Activated CD4-positive, alpha-beta memory T cell treated with anti-CD3 and anti-CD28 coated beads for 36 hours (primary cell): Measurements from ENCODE around the gene AP2M1. TPM values are rescaled to one million over a fixed set of nuclear protein-coding genes. Genes with fewer than 3 reads are reported as not detected.
A peak's percentile ranks its signal among the peaks of the same experiment; 100 is the strongest.
"Not testable (repeated sequence)": the region's sequence is repeated elsewhere in the genome, so short reads cannot be mapped to it uniquely, and the experiment has no call there.

Experiments used
- CTCF ChIA-PET: fragments of 350-600 bp; sonication (Branson Sonifier 250); formaldehyde crosslinking; loops from one replicate; lab custom pipeline; 2021; ENCODE audit warnings: antibody characterized with exemption, inconsistent platforms; lab: Charles Lee
- POLR2A ChIA-PET: fragments of 350-600 bp; sonication (Branson Sonifier 250); formaldehyde crosslinking; loops from one replicate; lab custom pipeline; 2021; ENCODE audit warnings: antibody characterized with exemption; lab: Charles Lee
- DNase-seq: peaks from one replicate; pipeline ENCODE4 v3.0.0-alpha.2; 2020
- H3K27ac Mint-ChIP-seq: one replicate; pipeline ENCODE4 v1.8.0; 2021; ENCODE audit warnings: mixed read lengths
- H3K27me3 Mint-ChIP-seq: one replicate; pipeline ENCODE4 v1.8.0; 2021; ENCODE audit warnings: mixed read lengths
- H3K36me3 Mint-ChIP-seq: one replicate; pipeline ENCODE4 v1.8.0; 2021; ENCODE audit warnings: mixed read lengths
- H3K4me1 Mint-ChIP-seq: one replicate; pipeline ENCODE4 v1.8.0; 2021; ENCODE audit warnings: low read depth, mixed read lengths
- H3K4me3 Mint-ChIP-seq: one replicate; pipeline ENCODE4 v1.8.0; 2021; ENCODE audit warnings: mild to moderate bottlenecking, mixed read lengths
- H3K9me3 Mint-ChIP-seq: one replicate; pipeline ENCODE4 v1.8.0; 2021; ENCODE audit warnings: mixed read lengths
- intact Hi-C: fragments of 100-400 bp; cut with micrococcal nuclease; formaldehyde crosslinking; loops from one replicate; pipeline ENCODE4 v1.15.1; 2023
- total RNA-seq, 2 experiments: library from RNA; stranded (reverse); gene quantifications; one replicate each; pipeline ENCODE4 v1.2.3, GENCODE V29; 2021

The AP2M1 gene
- total RNA-seq, 2 experiments from 2014 or later = 218 to 221 TPM

- Mint-ChIP-seq H3K4me3 (no peak overlapping the region), H3K27me3 (no peaks in the 10 kb centered on the region), H3K36me3 (peaks cover 31% of the 10 kb centered on the region), H3K4me1 (no peaks in the 10 kb centered on the region), H3K9me3 (no peaks in the 10 kb centered on the region), H3K27ac (peak overlapping the region; percentile 44)
- intact Hi-C loops = no loop called here
- peak; percentile 23 for DNase-seq
- CTCF ChIA-PET = no interaction called here
- POLR2A ChIA-PET = interaction anchor here (2.1 kb wide), 1 partner anchor 13 kb away, joined by 6 read pairs; the partner anchor contains the start of gene DVL3
Observed at GRCh38 chr3:184143327-184143726, 31.3 kb upstream of the AP2M1 start.

GRCh38 chr3:184144505-184144904 lies 30.1 kb upstream of the AP2M1 start:
- peaks cover 30% of the 10 kb centered on the region for H3K36me3 Mint-ChIP-seq
- CTCF ChIA-PET = interaction anchor here (0.6 to 1.0 kb wide), 5 partner anchors 35 to 275 kb away, joined by 3 to 4 read pairs (median 3); partner anchors contain the start of gene ABCF3
- no peak for DNase-seq
- no peak overlapping the region for H3K4me3 Mint-ChIP-seq
- no peaks in the 10 kb centered on the region for H3K27me3 Mint-ChIP-seq
- no peak overlapping the region for H3K27ac Mint-ChIP-seq
- no peaks in the 10 kb centered on the region for H3K9me3 Mint-ChIP-seq
- intact Hi-C loops = loop anchor here (2.0 kb wide), 1 partner anchor 104 kb away; the partner anchor contains the start of genes ALG3 and EEF1AKMT4
- H3K4me1 Mint-ChIP-seq = no peaks in the 10 kb centered on the region
- POLR2A ChIA-PET = interaction anchor here (2.1 kb wide), 1 partner anchor 11 kb away, joined by 6 read pairs; the partner anchor contains the start of gene DVL3

- no peaks in the 10 kb centered on the region for H3K9me3 Mint-ChIP-seq
- H3K4me3 Mint-ChIP-seq = no peak overlapping the region
- DNase-seq = peak; percentile 53
- H3K27me3 Mint-ChIP-seq = no peaks in the 10 kb centered on the region
- no peaks in the 10 kb centered on the region for H3K4me1 Mint-ChIP-seq
- no peak overlapping the region for H3K27ac Mint-ChIP-seq
- CTCF ChIA-PET = interaction anchor here (0.6 to 1.3 kb wide), 7 partner anchors 36 to 397 kb away, joined by 3 to 4 read pairs (median 3); partner anchors contain the start of gene ABCF3
- H3K36me3 Mint-ChIP-seq = peaks cover 27% of the 10 kb centered on the region
- POLR2A ChIA-PET = interaction anchor here (2.1 kb wide), 1 partner anchor 11 kb away, joined by 6 read pairs; the partner anchor contains the start of gene DVL3
- intact Hi-C loops = loop anchor here (2.0 kb wide), 1 partner anchor 104 kb away; the partner anchor contains the start of genes ALG3 and EEF1AKMT4
Observed at GRCh38 chr3:184145111-184145524, 29.5 kb upstream of the AP2M1 start.

DNA sequence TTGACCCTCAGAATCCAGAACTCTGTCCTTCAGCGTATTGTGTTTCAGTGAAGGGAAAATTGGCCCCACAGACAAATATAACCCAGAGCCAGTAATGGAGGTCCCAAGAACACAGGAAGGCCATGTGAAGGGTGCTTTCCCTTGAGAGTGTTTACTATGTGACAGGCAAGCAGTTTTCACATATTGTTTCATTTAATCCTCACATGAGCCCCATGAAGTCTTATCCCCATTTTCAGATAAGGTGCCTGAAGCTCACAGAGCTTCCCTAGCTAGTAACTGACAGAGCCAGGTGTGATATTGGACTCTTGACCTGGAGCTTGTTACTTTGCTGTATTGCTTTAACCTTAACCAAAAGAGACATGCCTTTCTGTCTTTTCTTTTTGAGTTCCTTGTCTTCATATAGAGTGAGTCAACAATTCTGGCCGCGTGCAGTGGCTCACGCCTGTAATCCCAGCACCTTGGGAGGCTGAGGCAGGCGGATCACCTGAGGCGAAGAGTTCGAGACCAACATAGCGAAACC lies 28.8 kb upstream of the AP2M1 start:
- H3K4me3 Mint-ChIP-seq = no peak overlapping the region
- H3K27me3 Mint-ChIP-seq = no peaks in the 10 kb centered on the region
- no peaks in the 10 kb centered on the region for H3K9me3 Mint-ChIP-seq
- H3K4me1 Mint-ChIP-seq = no peaks in the 10 kb centered on the region
- POLR2A ChIA-PET = interaction anchor here (0.6 kb wide), 1 partner anchor 147 kb away, joined by 3 read pairs; no protein-coding TSS in a partner anchor
- intact Hi-C loops = loop anchor here (2.0 kb wide), 1 partner anchor 103 kb away; the partner anchor contains the start of genes ALG3 and EEF1AKMT4
- no peak for DNase-seq
- H3K27ac Mint-ChIP-seq = no peak overlapping the region
- peaks cover 20% of the 10 kb centered on the region for H3K36me3 Mint-ChIP-seq
- CTCF ChIA-PET = interaction anchor here (0.7 to 1.3 kb wide), 3 partner anchors 96 to 397 kb away, joined by 3 to 4 read pairs (median 4); no protein-coding TSS in a partner anchor

DNA sequence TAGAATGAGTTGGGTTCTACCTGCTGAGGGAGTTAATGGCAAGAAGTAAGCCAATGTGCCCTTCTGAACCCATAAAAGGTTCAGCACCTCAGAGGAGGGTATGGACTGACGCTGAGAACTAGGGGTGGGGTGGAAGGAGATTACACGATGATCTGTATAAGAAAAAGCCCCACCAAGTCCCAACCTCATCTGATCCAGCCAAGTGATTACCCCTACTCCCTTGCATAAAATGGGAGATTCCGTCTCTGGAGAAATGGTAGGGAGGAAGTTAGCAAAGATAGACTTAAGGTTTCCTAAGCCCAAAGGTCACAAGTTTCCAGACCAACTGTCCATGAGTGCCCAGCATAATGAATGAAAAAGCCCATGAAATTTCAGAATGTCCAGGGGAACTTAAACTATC lies 26.6 kb upstream of the AP2M1 start:
- Mint-ChIP-seq H3K9me3 (no peaks in the 10 kb centered on the region), H3K4me1 (no peaks in the 10 kb centered on the region), H3K27ac (no peak overlapping the region), H3K4me3 (no peak overlapping the region), H3K36me3 (peaks cover 6% of the 10 kb centered on the region), H3K27me3 (no peaks in the 10 kb centered on the region)
- DNase-seq = no peak
- intact Hi-C loops = no loop called here
- ChIA-PET CTCF (interaction anchor here (1.3 kb wide), 1 partner anchor 79 kb away, joined by 3 read pairs; no protein-coding TSS in a partner anchor), POLR2A (no interaction called here)

DNA sequence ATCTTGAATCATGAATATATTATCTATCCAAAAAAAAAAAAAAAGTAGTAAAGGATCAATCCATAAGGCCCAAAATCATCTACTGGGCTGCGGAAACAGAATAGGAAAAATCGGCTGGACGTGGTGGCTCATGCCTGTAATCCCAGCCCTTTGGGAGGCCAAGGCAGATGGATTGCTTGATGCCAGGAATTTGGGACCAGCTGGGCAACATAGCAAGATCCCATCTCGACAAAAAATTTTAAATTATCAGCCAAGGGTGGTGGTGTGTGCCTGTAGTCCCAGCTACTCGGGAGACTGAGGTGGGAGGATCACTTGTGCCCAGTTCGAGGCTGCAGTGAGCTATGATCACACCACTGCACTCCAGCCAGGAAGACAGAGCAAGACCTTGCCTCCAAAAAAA lies 25.5 kb upstream of the AP2M1 start:
- Mint-ChIP-seq H3K27me3 (no peaks in the 10 kb centered on the region), H3K4me1 (no peaks in the 10 kb centered on the region), H3K4me3 (no peak overlapping the region), H3K27ac (no peak overlapping the region), H3K36me3 (peaks cover 3% of the 10 kb centered on the region), H3K9me3 (no peaks in the 10 kb centered on the region)
- DNase-seq = no peak
- POLR2A ChIA-PET = interaction anchor here (0.5 kb wide), 1 partner anchor 19 kb away, joined by 4 read pairs; no protein-coding TSS in a partner anchor
- CTCF ChIA-PET = interaction anchor here (0.6 kb wide), 1 partner anchor 558 kb away, joined by 4 read pairs; no protein-coding TSS in a partner anchor
- intact Hi-C loops = no loop called here

- H3K9me3 Mint-ChIP-seq, intact Hi-C loops, H3K27me3 Mint-ChIP-seq, DNase-seq, H3K36me3 Mint-ChIP-seq, H3K4me1 Mint-ChIP-seq, H3K27ac Mint-ChIP-seq, H3K4me3 Mint-ChIP-seq, CTCF ChIA-PET: not testable (repeated sequence)
- POLR2A ChIA-PET = interaction anchor here (0.5 kb wide), 1 partner anchor 18 kb away, joined by 4 read pairs; no protein-coding TSS in a partner anchor
Observed at GRCh38 chr3:184149770-184150169, 24.9 kb upstream of the AP2M1 start.

- intact Hi-C loops = loop anchor here (1.0 to 2.0 kb wide), 2 partner anchors 20 kb away; partner anchors contain the start of genes AP2M1 and EIF2B5
- H3K4me3 Mint-ChIP-seq = peak within 1 kb of the TSS; percentile 95
- POLR2A ChIA-PET = interaction anchor here (0.7 to 1.6 kb wide), 4 partner anchors 11 to 31 kb away, joined by 3 to 7 read pairs (median 4); partner anchors contain the start of genes ABCF3 and EIF2B5
- peaks cover 18% of the 10 kb centered on the region for H3K4me1 Mint-ChIP-seq
- CTCF ChIA-PET = interaction anchor here (1.2 to 1.9 kb wide), 3 partner anchors 20 to 259 kb away, joined by 5 to 6 read pairs (median 6); partner anchors contain the start of gene EIF2B5
- H3K36me3 Mint-ChIP-seq = no peaks in the 10 kb centered on the region
- no peaks in the 10 kb centered on the region for H3K27me3 Mint-ChIP-seq
- H3K27ac Mint-ChIP-seq = peak within 1 kb of the TSS; percentile 60
- H3K9me3 Mint-ChIP-seq = no peaks in the 10 kb centered on the region
- DNase-seq = peak; percentile 57
Observed at GRCh38 chr3:184154885-184155643, 19.6 kb upstream of the AP2M1 start, which contains the start of gene DVL3. TSS of gene DVL3 (plus strand) at chr3:184155377. CDS start at chr3:184155636, 259 bp downstream.

- Mint-ChIP-seq H3K9me3 (no peaks in the 10 kb centered on the region), H3K4me1 (peaks cover 19% of the 10 kb centered on the region), H3K27me3 (no peaks in the 10 kb centered on the region), H3K36me3 (no peaks in the 10 kb centered on the region), H3K27ac (peak overlapping the region; percentile 60), H3K4me3 (peak overlapping the region; percentile 95)
- peak; percentile 65 for DNase-seq
- CTCF ChIA-PET = interaction anchor here (1.2 to 2.2 kb wide), 4 partner anchors 21 to 260 kb away, joined by 5 to 6 read pairs (median 6); partner anchors contain the start of gene EIF2B5
- POLR2A ChIA-PET = interaction anchor here (0.7 to 1.6 kb wide), 4 partner anchors 12 to 30 kb away, joined by 3 to 7 read pairs (median 4); partner anchors contain the start of genes ABCF3 and EIF2B5
- intact Hi-C loops = loop anchor here (1.0 to 2.0 kb wide), 2 partner anchors 19 to 21 kb away; partner anchors contain the start of genes AP2M1 and EIF2B5
Observed at GRCh38 chr3:184155644-184156521, 18.8 kb upstream of the AP2M1 start.

- intact Hi-C loops = no loop called here
- H3K4me3 Mint-ChIP-seq = peak overlapping the region; percentile 95
- H3K27ac Mint-ChIP-seq = no peak overlapping the region
- peaks cover 2% of the 10 kb centered on the region for H3K36me3 Mint-ChIP-seq
- ChIA-PET CTCF (interaction anchor here (1.6 to 2.2 kb wide), 3 partner anchors 21 to 261 kb away, joined by 5 to 6 read pairs (median 5); partner anchors contain the start of gene EIF2B5), POLR2A (interaction anchor here (1.4 to 1.6 kb wide), 2 partner anchors 12 to 29 kb away, joined by 3 to 6 read pairs; partner anchors contain the start of gene ABCF3)
- no peaks in the 10 kb centered on the region for H3K9me3 Mint-ChIP-seq
- no peak for DNase-seq
- H3K27me3 Mint-ChIP-seq = no peaks in the 10 kb centered on the region
- H3K4me1 Mint-ChIP-seq = peaks cover 22% of the 10 kb centered on the region
Observed at GRCh38 chr3:184156522-184156955, 18.1 kb upstream of the AP2M1 start.
